OCI-LY7 (cell line): ENCODE measurements around the gene RIMS1.

Source experiments
- CTCF ChIP-seq: fragments of 200-600 bp; sonication (generic); conservative IDR thresholded peaks from 2 replicates; pipeline ENCODE4 v1.5.1; 2014; ENCODE audit warnings: mild to moderate bottlenecking, antibody characterized with exemption, low read length, moderate library complexity, mixed read lengths
- EZH2phosphoT487 ChIP-seq: fragments of 200-600 bp; sonication (generic); IDR thresholded peaks from 2 replicates; pipeline ENCODE4 v1.6.1; 2018; ENCODE audit warnings: low read depth, borderline replicate concordance, mild to moderate bottlenecking, mixed run types, antibody characterized with exemption, low read length, moderate library complexity, mixed read lengths

DNA sequence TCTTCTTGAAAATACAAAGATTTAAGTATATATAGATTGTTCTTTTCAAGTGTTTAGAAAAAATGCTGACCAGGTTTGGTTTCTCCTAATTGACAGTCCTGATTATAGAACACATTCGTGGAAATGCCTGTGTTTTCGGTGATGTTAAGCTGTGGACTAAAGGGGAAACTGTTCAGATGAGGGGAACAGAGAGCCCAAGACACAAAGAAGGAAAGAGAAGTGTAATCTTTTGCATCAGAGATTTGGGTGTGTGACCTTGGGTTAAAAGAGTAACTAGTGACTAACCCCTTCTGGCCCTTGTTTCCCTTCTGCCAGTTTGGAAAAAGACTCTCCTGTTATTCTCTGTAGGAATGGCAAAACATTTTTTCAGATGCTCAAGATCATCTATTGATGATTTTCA, 331.3 kb downstream of the RIMS1 start:
- TF ChIP-seq CTCF: no peak
- no peak for TF ChIP-seq EZH2phosphoT487
